ENCODE measurements around the gene ST3GAL6. TPM values are rescaled to one million over a fixed set of nuclear protein-coding genes. Genes with fewer than 3 reads are reported as not detected.

The ST3GAL6 gene
- total RNA-seq, 1 donor from 2014 or later: 14.1 TPM

DNA sequence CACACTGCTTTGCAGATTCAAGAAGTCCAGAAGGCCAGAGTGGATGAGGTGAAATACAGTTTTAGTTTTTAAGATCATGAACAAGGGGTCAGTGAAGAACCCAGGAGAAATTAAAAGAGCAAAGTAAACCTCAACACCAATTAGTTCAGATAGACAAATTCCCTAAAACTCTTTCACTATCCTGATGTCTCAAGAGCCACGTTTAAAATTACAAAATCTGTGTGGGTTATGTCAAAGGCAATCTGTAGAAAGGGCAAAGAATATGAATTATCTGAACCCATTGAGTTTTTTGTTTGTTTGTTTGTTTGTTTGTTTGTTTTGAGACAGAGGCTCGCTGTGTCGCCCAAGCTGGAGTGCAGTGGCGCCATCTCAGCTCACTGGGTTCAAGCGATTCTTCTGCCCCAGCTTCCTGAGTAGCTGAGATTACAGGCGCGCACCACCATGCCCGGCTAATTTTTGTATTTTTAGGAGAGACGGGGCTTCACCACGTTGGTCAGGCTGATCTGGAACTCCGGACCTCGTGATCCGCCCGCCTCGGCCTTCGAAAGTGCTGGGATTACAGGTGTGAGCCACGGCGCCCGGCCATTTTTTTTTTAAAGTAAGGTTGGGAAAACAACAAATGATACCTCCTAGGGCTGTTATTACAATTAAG, 32.1 kb upstream of the ST3GAL6 start:
- TF ChIP-seq, protein P1, sequence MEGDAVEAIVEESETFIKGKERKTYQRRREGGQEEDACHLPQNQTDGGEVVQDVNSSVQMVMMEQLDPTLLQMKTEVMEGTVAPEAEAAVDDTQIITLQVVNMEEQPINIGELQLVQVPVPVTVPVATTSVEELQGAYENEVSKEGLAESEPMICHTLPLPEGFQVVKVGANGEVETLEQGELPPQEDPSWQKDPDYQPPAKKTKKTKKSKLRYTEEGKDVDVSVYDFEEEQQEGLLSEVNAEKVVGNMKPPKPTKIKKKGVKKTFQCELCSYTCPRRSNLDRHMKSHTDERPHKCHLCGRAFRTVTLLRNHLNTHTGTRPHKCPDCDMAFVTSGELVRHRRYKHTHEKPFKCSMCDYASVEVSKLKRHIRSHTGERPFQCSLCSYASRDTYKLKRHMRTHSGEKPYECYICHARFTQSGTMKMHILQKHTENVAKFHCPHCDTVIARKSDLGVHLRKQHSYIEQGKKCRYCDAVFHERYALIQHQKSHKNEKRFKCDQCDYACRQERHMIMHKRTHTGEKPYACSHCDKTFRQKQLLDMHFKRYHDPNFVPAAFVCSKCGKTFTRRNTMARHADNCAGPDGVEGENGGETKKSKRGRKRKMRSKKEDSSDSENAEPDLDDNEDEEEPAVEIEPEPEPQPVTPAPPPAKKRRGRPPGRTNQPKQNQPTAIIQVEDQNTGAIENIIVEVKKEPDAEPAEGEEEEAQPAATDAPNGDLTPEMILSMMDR (IDR thresholded peaks at IDR 0.05; ENCODE audit: unreplicated experiment): no peak
- H3K4me1 Mint-ChIP-seq: peaks cover 14% of the 10 kb centered on the region
- peaks cover 2% of the 10 kb centered on the region for H3K27me3 Mint-ChIP-seq (ENCODE audit: low read depth)
- peak overlapping the region; percentile 84 for H3K4me3 Mint-ChIP-seq
- no peak for DNase-seq (ENCODE audit: low spot score in 2 of 2, unreplicated experiment in 2 of 2)
- H3K36me3 Mint-ChIP-seq: no peaks in the 10 kb centered on the region
- H3K27ac Mint-ChIP-seq: no peak overlapping the region
- H3K9me3 Mint-ChIP-seq: no peaks in the 10 kb centered on the region

DNA sequence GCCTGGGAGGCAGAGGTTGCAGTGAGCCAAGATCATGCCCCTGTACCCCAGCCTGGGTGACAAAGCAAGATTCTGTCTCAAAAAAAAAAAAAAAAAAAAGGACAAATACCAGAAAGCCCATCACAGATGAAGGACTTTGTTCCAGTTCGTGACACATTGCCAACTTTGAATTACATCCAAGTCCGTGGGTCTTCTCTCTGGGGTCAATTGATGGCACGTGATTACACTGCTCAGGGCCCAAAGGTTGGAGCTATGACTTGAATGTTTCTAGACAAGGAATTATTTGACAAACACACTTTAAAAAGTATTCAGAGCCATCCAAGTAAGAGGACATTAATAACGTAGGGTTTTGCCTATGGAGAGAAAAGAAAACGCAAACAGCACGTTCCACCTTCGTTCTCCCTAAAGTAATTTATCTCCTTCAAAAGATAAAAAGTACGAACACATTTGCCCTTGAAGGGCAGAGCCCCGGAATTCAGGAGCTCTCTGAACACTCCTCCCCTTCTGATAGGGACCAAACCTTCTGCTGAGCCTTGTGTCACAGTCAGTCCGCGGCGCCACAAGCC, 31.3 kb upstream of the ST3GAL6 start:
- H3K36me3 Mint-ChIP-seq: no peaks in the 10 kb centered on the region
- TF ChIP-seq, protein P1 (IDR thresholded peaks at IDR 0.05; ENCODE audit: unreplicated experiment): no peak
- H3K27ac Mint-ChIP-seq: peak overlapping the region; percentile 83
- H3K9me3 Mint-ChIP-seq: no peaks in the 10 kb centered on the region
- H3K27me3 Mint-ChIP-seq (ENCODE audit: low read depth): peaks cover 2% of the 10 kb centered on the region
- H3K4me1 Mint-ChIP-seq: peaks cover 14% of the 10 kb centered on the region
- peak overlapping the region; percentile 84 for H3K4me3 Mint-ChIP-seq
- no peak for DNase-seq (ENCODE audit: low spot score in 2 of 2, unreplicated experiment in 2 of 2)

DNA sequence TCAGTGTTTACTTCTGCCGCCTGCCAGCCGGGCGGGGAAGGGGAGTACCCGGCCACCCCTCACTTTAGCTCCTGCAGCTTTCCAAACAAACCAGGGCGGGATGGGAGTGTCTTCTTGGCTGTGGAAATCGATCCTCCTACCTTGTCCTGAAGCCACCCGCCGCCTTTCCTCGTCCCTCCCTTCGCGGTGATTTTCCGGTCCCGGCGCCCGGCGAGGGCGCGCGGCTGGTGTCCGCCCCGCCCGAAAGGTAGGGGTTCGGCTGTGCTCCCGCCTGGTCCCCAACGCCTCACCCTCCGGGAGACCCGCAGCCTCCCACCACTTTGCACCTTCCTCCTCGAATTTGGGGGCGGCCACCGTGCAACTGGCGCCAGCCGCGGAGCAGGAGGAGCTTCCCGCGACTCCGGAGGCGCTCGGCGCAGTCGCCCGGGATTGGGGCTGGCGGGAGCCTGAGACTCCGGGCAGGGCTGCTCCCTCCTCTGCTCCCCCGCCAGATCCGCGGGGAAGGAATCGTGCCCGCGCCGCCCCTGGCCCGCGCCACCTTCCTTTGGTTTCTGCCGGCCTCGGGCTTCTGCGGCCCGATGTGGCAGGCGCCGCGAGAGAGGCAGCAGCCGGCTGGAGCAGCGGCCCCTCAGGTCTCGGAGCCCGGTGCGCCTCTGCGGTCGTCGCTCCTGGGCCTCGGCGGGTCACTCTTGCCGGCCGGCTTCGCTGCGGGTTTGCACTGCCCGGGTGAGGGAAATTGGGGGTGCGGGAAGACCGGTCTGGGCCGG, 30.7 kb upstream of the ST3GAL6 start:
- peak; percentile 32 to 72 for DNase-seq (ENCODE audit: low spot score in 2 of 2, unreplicated experiment in 2 of 2)
- Mint-ChIP-seq H3K27ac (peak overlapping the region; percentile 83), H3K27me3 (ENCODE audit: low read depth) (peaks cover 2% of the 10 kb centered on the region), H3K9me3 (no peaks in the 10 kb centered on the region), H3K36me3 (peaks cover 2% of the 10 kb centered on the region), H3K4me1 (peaks cover 14% of the 10 kb centered on the region), H3K4me3 (peak overlapping the region; percentile 84)
- TF ChIP-seq, protein P1 (IDR thresholded peaks at IDR 0.05; ENCODE audit: unreplicated experiment): no peak

DNA sequence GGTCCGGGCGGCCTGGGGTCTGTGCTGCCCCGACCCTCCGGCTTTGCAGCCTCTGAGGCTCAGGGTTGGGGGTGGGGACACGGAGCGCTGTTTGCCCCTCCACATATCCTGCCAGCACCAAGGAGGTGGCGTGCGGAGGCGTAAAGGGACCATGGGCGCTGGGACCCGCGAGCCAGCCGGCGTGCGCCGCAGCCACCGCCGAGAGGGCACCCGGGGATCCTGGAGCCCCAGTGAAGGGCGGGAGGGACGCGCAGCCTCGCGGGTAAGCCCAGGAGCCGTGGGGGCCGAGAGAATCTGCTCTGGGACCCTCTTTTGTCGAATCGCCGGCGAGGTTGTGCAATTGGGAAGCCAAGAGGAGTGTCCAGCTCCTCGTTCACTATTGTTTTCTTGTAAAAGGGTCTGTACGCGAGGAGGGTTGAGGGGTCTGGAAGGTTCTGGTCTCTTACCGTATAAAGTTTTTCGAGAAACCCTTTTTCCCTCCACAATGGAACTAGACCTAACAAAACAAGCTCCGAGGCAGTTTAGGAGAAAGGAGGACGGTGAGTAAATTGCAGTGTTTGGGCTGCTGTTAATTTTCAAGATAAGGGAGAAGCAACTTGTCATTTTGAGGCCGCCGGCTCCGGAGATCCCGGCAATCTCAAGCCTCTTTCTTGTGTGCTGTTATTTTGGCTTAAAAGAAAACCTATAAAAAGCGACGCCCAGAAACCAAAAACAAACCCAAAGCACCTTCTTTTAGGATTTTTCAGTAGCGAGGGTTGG, 29.9 kb upstream of the ST3GAL6 start:
- peaks cover 2% of the 10 kb centered on the region for H3K27me3 Mint-ChIP-seq (ENCODE audit: low read depth)
- peak overlapping the region; percentile 85 for H3K27ac Mint-ChIP-seq
- peaks cover 2% of the 10 kb centered on the region for H3K36me3 Mint-ChIP-seq
- DNase-seq (ENCODE audit: low spot score in 2 of 2, unreplicated experiment in 2 of 2): peak; percentile 23 to 67
- no peaks in the 10 kb centered on the region for H3K9me3 Mint-ChIP-seq
- H3K4me3 Mint-ChIP-seq: peak overlapping the region; percentile 84
- TF ChIP-seq, protein P1 (IDR thresholded peaks at IDR 0.05; ENCODE audit: unreplicated experiment): no peak
- H3K4me1 Mint-ChIP-seq: peaks cover 14% of the 10 kb centered on the region

DNA sequence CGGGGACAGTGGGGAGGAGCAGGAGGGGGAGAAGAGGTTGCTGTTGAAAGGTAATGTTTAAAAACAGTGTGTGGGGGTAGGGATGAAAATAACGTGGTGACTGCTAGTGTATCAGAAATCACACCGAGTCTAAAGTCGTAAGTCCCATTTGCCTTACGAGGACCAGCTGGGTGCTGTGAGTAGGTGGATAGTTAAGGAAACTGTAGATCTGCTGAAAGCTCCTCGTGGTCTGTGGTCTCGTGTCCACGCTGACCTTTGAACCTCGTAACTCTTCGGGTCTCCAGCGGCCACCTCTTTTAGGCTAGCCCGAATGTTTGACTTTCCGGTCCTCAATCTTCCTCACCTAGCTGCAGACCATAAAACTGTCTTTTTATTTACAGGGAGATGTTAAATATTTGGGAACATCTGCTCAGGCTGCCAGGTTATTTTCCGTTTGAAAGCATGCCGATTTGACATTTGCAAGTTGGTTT, 29.3 kb upstream of the ST3GAL6 start:
- Mint-ChIP-seq H3K36me3 (peaks cover 2% of the 10 kb centered on the region), H3K4me3 (peak overlapping the region; percentile 84), H3K9me3 (no peaks in the 10 kb centered on the region), H3K27me3 (ENCODE audit: low read depth) (peaks cover 2% of the 10 kb centered on the region), H3K4me1 (peaks cover 14% of the 10 kb centered on the region), H3K27ac (peak overlapping the region; percentile 85)
- DNase-seq (ENCODE audit: low spot score in 2 of 2, unreplicated experiment in 2 of 2): no peak
- TF ChIP-seq, protein P1 (IDR thresholded peaks at IDR 0.05; ENCODE audit: unreplicated experiment): no peak
